SU-DHL-6 (cell line): Measurements from ENCODE around the gene ZDHHC8.

Experiments used
- CTCF ChIP-seq: fragments of 200-600 bp; sonication (generic); IDR thresholded peaks from one replicate; pipeline ENCODE4 v1.5.1; 2017; ENCODE audit warnings: antibody characterized with exemption, mild to moderate bottlenecking, low read length, moderate library complexity; ENCODE audit not compliant: insufficient read depth, poor library complexity, severe bottlenecking
- EZH2phosphoT487 ChIP-seq: fragments of 200-600 bp; sonication (generic), shearing (Covaris generic); conservative IDR thresholded peaks from 2 replicates; pipeline ENCODE4 v1.6.1; 2018; ENCODE audit warnings: mild to moderate bottlenecking, antibody characterized with exemption, low read length, moderate library complexity, mixed read lengths

GRCh38 chr22:20148414-20148813, 16.8 kb downstream of the ZDHHC8 start:
- TF ChIP-seq CTCF, result no peak
- TF ChIP-seq EZH2phosphoT487, result no peak
